Peyer's patch (tissue), 4 donors: ENCODE data around the gene HOXA4. TPM values are rescaled to one million over a fixed set of nuclear protein-coding genes. Genes with fewer than 3 reads are reported as not detected.
A peak's percentile ranks its signal among the peaks of the same experiment; 100 is the strongest.

ENCODE experiments used
- DNase-seq, 3 donors: peaks; one replicate each; pipeline ENCODE4 v3.0.0-alpha.2; 2017 to 2019
- H3K27ac ChIP-seq, 4 donors: fragments of 200-600 bp; sonication (generic); one replicate each; pipeline ENCODE4 v1.5.1; 2016 to 2019
- H3K27me3 ChIP-seq, 2 donors: fragments of 200-600 bp; sonication (generic); one replicate each; pipeline ENCODE4 v1.5.1; 2019
- H3K36me3 ChIP-seq, 3 donors: fragments of 200-600 bp; sonication (generic); one replicate each; pipeline ENCODE4 v1.5.1; 2016 to 2019
- H3K4me1 ChIP-seq, 4 donors: fragments of 200-600 bp; sonication (generic); one replicate each; pipeline ENCODE4 v1.5.1; 2016 to 2019
- H3K4me3 ChIP-seq, 4 donors: fragments of 200-600 bp; sonication (generic); 1 replicate in 3 of 4; 2 replicates in 1 of 4; pipeline ENCODE4 v1.5.1; 2016 to 2019; ENCODE audit warnings: mild to moderate bottlenecking in 1 of 4
- H3K9me3 ChIP-seq, 4 donors: fragments of 200-600 bp; sonication (generic); one replicate each; pipeline ENCODE4 v1.5.1; 2016 to 2019; ENCODE audit warnings: mild to moderate bottlenecking in 1 of 4
- CTCF ChIP-seq, 6 experiments: fragments of 450-650 bp in 4 of 6; fragments of 200-600 bp in 2 of 6; sonication (generic) in 1 of 6; IDR thresholded peaks; one replicate each; pipeline ENCODE4 v1.5.1; 2017 to 2019; ENCODE audit warnings: antibody characterized with exemption in 6 of 6, mild to moderate bottlenecking in 3 of 6, moderate library complexity in 1 of 6
- POLR2A ChIP-seq, 2 donors: fragments of 450-650 bp; IDR thresholded peaks; one replicate each; pipeline ENCODE4 v1.5.1; 2017; ENCODE audit warnings: antibody characterized with exemption in 2 of 2, mild to moderate bottlenecking in 2 of 2, moderate library complexity in 2 of 2
- total RNA-seq, 4 donors: library from RNA; depleted of rRNA; stranded (reverse); fragments of >200 nt; gene quantifications; one replicate each; pipeline ENCODE4 v1.1.0, GENCODE V29; 2016

HOXA4 gene
- total RNA-seq, 4 donors from 2014 or later, result 2.6 to 11.5 (median 5.9) TPM

- DNase-seq, result peak in 2 of 3 donors; percentile 84
- H3K9me3 ChIP-seq, result no peaks in the 10 kb centered on the region
- H3K36me3 ChIP-seq, result no peaks in the 10 kb centered on the region
- peaks cover 0 to 89% (median 4%) of the 10 kb centered on the region in 4 donors for H3K4me1 ChIP-seq
- peak in 1 of 2 donors; percentile 7 for TF ChIP-seq POLR2A (IDR thresholded peaks at IDR 0.05)
- peak in 1 of 6 experiments; percentile 4 for TF ChIP-seq CTCF (IDR thresholded peaks at IDR 0.05)
- H3K27me3 ChIP-seq, result no peaks in the 10 kb centered on the region
- peak overlapping the region in 3 of 4 donors; percentile 19 to 50 (median 35) for H3K4me3 ChIP-seq
- peak overlapping the region; percentile 10 to 85 (median 68) for H3K27ac ChIP-seq
Observed at GRCh38 chr7:27122077-27122910, 8.3 kb downstream of the HOXA4 start.

GRCh38 chr7:27121684-27122076, 8.9 kb downstream of the HOXA4 start:
- no peak for DNase-seq
- peaks cover 0 to 88% (median 4%) of the 10 kb centered on the region in 4 donors for H3K4me1 ChIP-seq
- peak overlapping the region in 2 of 4 donors; percentile 35 to 50 for H3K4me3 ChIP-seq
- peak overlapping the region in 3 of 4 donors; percentile 61 to 85 (median 74) for H3K27ac ChIP-seq
- no peaks in the 10 kb centered on the region for H3K9me3 ChIP-seq
- H3K36me3 ChIP-seq, result no peaks in the 10 kb centered on the region
- TF ChIP-seq CTCF (IDR thresholded peaks at IDR 0.05), result no peak
- no peak for TF ChIP-seq POLR2A (IDR thresholded peaks at IDR 0.05)
- no peaks in the 10 kb centered on the region for H3K27me3 ChIP-seq

GRCh38 chr7:27119412-27119911, 11.1 kb downstream of the HOXA4 start:
- TF ChIP-seq POLR2A (IDR thresholded peaks at IDR 0.05), result no peak
- no peak for TF ChIP-seq CTCF (IDR thresholded peaks at IDR 0.05)
- Histone ChIP-seq H3K4me1 (peaks cover 0 to 82% (median 4%) of the 10 kb centered on the region in 4 donors), H3K9me3 (no peaks in the 10 kb centered on the region), H3K4me3 (no peak overlapping the region), H3K27ac (peak overlapping the region in 2 of 4 donors; percentile 48 to 93), H3K36me3 (no peaks in the 10 kb centered on the region), H3K27me3 (no peaks in the 10 kb centered on the region)
- DNase-seq, result no peak

- no peak for TF ChIP-seq CTCF (IDR thresholded peaks at IDR 0.05)
- no peak for TF ChIP-seq POLR2A (IDR thresholded peaks at IDR 0.05)
- no peak for DNase-seq
- Histone ChIP-seq H3K27me3 (no peaks in the 10 kb centered on the region), H3K4me1 (peaks cover 0 to 76% (median 4%) of the 10 kb centered on the region in 4 donors), H3K9me3 (no peaks in the 10 kb centered on the region), H3K4me3 (peak overlapping the region in 2 of 4 donors; percentile 54 to 60), H3K27ac (peak overlapping the region in 3 of 4 donors; percentile 51 to 93 (median 93)), H3K36me3 (no peaks in the 10 kb centered on the region)
Observed at GRCh38 chr7:27118580-27118979, 12.0 kb downstream of the HOXA4 start.

GRCh38 chr7:27117887-27118491, 12.6 kb downstream of the HOXA4 start:
- Histone ChIP-seq H3K4me3 (peak overlapping the region in 2 of 4 donors; percentile 54 to 60), H3K4me1 (peaks cover 0 to 72% (median under 1%) of the 10 kb centered on the region in 4 donors), H3K36me3 (no peaks in the 10 kb centered on the region), H3K27ac (peak overlapping the region; percentile 23 to 93 (median 72)), H3K27me3 (no peaks in the 10 kb centered on the region), H3K9me3 (no peaks in the 10 kb centered on the region)
- TF ChIP-seq CTCF (IDR thresholded peaks at IDR 0.05) (no peak), POLR2A (IDR thresholded peaks at IDR 0.05) (no peak)
- no peak for DNase-seq
